NCI-H82 (cell line): Measurements from ENCODE around the gene FBXL13.
"Not testable (repeated sequence)": the region's sequence is repeated elsewhere in the genome, so short reads cannot be mapped to it uniquely, and the experiment has no call there.

Experiments used
- DNase-seq: peaks from one replicate; lab custom pipeline; 2025; lab: John Stamatoyannopoulos, UW

Gene FBXL13

DNA sequence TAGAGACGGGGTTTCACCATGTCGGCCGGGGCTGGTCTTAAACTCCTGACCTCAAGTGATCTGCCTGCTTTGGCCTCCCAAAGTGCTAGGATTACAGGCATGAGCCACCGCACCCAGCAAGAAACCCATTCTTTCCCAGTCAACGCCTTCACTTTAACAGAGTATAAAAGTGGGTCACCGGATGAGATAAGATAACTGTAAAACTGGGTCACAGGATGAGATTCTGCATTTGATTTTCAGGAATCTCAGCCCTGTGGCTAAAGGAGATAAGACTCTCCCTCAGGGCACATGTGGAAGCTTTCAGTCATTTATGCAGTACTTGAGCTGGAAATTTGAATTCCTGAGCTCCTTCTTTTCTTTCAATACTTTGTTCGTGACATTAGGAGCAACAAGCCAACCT is 91.0 kb downstream of the FBXL13 start:
- no peak for DNase-seq

- DNase-seq = no peak
Observed at GRCh38 chr7:102982235-102982634, 92.4 kb downstream of the FBXL13 start.

GRCh38 chr7:102981451-102981850 is 93.1 kb downstream of the FBXL13 start:
- DNase-seq = no peak

DNA sequence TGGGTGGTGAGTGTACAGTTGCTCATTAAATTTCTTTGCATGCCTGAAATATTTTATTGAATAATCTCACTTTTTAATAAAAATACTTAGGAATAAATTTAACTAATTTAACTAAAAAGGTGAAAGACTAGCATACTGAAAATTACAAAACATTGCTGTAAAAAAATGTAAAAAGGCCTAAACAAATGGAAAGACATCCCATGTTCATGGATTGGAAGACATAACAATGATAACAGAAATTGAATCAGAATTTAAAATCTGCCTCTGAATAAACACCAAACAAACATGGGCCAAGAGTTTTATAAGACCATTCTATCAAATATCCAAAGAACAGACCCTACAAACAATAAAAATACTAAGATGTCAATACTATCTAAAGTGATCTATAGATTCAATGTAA is 94.9 kb downstream of the FBXL13 start:
- DNase-seq = no peak

GRCh38 chr7:102978284-102978683 is 96.3 kb downstream of the FBXL13 start:
- DNase-seq = no peak

DNA sequence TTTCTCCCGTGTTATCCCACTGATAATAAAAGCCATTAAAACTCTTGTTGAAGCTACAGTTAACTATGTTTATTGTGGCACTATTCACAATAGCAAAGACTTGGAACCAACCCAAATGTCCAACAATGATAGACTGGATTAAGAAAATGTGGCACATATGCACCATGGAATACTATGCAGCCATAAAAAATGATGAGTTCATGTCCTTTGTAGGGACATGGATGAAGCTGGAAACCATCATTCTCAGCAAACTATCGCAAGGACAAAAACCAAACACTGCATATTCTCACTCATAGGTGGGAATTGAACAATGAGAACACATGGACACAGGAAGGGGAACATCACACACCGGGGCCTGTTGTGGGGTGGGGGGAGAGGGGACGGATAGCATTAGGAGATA is 97.0 kb downstream of the FBXL13 start:
- not testable (repeated sequence) for DNase-seq

DNA sequence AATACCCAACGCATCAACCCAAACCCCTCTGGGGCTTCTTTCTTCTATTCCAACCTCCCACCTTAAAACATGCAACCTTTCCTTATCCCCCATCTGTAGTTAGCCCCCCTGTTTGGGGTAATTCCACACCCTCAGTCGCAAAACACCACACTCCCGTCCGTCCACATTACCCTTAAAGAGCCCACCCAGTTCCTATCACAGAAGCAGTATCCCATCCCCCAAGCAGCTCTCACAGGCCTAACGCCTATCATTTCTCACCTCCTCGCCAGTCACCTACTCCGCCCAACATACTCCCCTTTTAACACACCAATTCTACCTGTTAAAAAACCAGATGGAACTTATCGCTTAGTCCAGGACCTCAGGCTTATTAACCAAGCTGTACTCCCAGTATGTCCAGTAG is 98.1 kb downstream of the FBXL13 start:
- no peak for DNase-seq

- no peak for DNase-seq
Observed at GRCh38 chr7:102975854-102976253, 98.7 kb downstream of the FBXL13 start.

GRCh38 chr7:102974366-102975236 is 100.0 kb downstream of the FBXL13 start:
- DNase-seq = peak; percentile 10

- DNase-seq = no peak
Observed at GRCh38 chr7:102973096-102973802, 101.3 kb downstream of the FBXL13 start.

DNA sequence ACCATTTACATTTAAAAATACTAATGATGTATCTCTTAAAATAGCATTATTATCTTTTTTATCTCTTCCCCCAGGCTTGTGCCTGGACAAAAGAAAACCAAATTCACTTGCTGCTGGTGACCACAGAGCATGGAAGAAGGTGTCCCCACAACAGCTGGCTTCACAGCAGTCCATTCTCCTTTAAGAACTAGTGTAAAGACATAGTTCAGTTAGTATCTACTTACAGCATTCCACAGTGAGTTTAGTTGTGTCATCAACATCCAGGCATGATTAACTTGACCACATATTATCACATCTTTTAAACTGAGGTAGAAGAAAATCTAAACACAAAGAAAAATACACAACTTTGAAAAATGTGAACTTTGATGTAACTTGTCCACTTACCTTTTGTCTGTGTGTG is 106.8 kb downstream of the FBXL13 start:
- no peak for DNase-seq

- DNase-seq = no peak
Observed at GRCh38 chr7:102966465-102966864, 108.1 kb downstream of the FBXL13 start.

- not testable (repeated sequence) for DNase-seq
Observed at GRCh38 chr7:102961993-102962392, 112.6 kb downstream of the FBXL13 start.

- DNase-seq = not testable (repeated sequence)
Observed at GRCh38 chr7:102958004-102958403, 116.6 kb downstream of the FBXL13 start.

GRCh38 chr7:102954359-102954758 is 120.2 kb downstream of the FBXL13 start:
- not testable (repeated sequence) for DNase-seq

DNA sequence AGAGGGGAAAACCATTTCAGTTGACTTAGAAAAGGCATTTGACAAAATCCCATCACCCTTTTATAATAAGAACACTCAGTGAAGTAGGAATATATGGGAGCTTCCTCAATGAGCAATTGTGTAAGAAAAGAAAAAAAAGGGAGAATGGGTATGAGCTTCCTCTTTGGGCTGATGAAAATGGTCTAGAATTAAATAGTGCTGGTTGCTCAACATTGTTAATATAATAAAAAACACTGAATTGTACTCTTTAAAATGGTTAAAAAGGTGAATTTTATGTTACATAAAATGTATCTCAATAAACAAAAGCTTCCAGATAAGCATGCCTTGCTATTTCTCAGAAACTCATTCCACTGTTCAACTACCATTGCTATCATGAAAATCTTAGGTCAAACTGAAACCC is 121.2 kb downstream of the FBXL13 start:
- DNase-seq = no peak

GRCh38 chr7:102951839-102952238 is 122.8 kb downstream of the FBXL13 start:
- DNase-seq = no peak

GRCh38 chr7:102944241-102944640 is 130.4 kb downstream of the FBXL13 start:
- no peak for DNase-seq

DNA sequence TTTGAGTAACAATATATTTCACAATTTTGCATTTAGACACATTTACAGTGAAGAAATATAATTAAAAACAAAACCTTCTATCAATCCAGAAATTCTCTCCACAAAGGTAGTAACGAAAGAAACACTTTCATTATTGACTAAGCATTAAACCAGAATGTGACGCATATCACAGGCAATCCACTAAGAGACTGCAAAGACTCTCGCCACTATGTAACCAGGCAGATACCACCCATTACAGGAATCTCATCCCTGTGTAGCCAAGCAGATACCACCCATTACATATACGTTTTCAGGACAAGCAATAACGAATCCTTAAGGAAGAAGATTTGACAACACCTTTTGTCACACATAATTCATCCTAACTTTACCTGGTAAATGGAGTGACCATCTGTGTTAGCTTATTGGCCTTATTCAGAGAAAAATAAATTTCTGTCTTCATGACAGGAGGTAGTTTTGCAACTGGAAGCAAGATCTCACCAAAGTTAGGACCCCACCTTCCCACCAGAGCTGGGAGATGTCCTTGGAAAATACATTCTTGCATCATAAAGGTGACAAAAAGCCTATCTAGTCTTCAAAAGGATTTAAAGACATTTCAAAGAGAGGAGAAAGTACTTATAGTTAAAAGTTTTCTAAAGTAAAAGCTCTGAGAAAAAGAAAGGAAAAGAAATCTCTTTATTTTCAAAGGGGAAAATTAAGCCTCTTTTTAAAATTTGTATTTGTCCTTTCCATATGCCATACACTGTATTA is 131.0 kb downstream of the FBXL13 start:
- no peak for DNase-seq

- no peak for DNase-seq
Observed at GRCh38 chr7:102942868-102943267, 131.7 kb downstream of the FBXL13 start.

- DNase-seq = no peak
Observed at GRCh38 chr7:102942181-102942866, 132.3 kb downstream of the FBXL13 start.

DNA sequence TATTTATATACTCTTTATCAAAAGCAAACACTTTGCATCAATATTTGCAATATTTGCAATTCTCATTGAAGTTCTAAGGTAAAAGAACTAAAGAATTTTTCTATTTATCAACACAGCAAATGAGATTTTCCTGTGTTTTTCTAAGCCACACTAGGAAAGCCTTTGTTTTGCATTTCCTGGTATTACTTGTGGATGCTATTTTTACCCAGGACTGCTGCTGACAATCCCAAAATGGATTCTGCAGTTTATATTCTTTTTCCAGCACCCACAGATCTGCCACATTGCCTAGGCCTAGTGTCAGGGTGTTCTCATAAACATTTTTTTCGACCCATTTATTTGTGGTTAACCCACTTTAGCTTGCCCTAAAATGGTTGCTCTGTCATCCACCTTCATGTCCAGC is 135.9 kb downstream of the FBXL13 start:
- DNase-seq = no peak
